Spleen (tissue), 11 donors: Measurements from ENCODE around the gene ZFYVE27. TPM values are rescaled to one million over a fixed set of nuclear protein-coding genes. Genes with fewer than 3 reads are reported as not detected.
"Not testable (repeated sequence)": the region's sequence is repeated elsewhere in the genome, so short reads cannot be mapped to it uniquely, and the experiment has no call there.

Source experiments
- DNase-seq: peaks from one replicate; pipeline ENCODE4 v3.0.0-alpha.2; 2020
- H3K27ac ChIP-seq, 8 donors: fragments of 200-600 bp; sonication (generic) in 7 of 8; 1 replicate in 4 of 8; 2 replicates in 4 of 8; pipeline versions ENCODE4 v1.5.0 to v1.8.0; 2016 to 2021; ENCODE audit warnings: inconsistent platforms in 4 of 8, mild to moderate bottlenecking in 4 of 8, moderate library complexity in 1 of 8
- H3K27me3 ChIP-seq, 7 donors: fragments of 200-600 bp; sonication (generic) in 6 of 7; replicated peaks in 1 of 7; 1 replicate in 4 of 7; 2 replicates in 3 of 7; pipeline versions ENCODE4 v1.5.0 to v1.8.0; 2016 to 2021; ENCODE audit warnings: inconsistent platforms in 3 of 7, mild to moderate bottlenecking in 1 of 7
- H3K36me3 ChIP-seq, 6 donors: fragments of 200-600 bp; sonication (generic) in 5 of 6; 1 replicate in 4 of 6; 2 replicates in 2 of 6; pipeline versions ENCODE4 v1.5.0 to v1.8.0; 2016 to 2021; ENCODE audit warnings: inconsistent platforms in 2 of 6
- H3K4me1 ChIP-seq, 6 donors: fragments of 200-600 bp; sonication (generic) in 5 of 6; 1 replicate in 3 of 6; 2 replicates in 3 of 6; pipeline versions ENCODE4 v1.5.0 to v1.8.0; 2016 to 2021; ENCODE audit warnings: inconsistent platforms in 3 of 6
- H3K4me3 ChIP-seq, 8 donors: fragments of 200-600 bp; sonication (generic) in 7 of 8; 1 replicate in 4 of 8; 2 replicates in 4 of 8; pipeline versions ENCODE4 v1.5.0 to v1.8.0; 2016 to 2021; ENCODE audit warnings: inconsistent platforms in 4 of 8, mild to moderate bottlenecking in 4 of 8, moderate library complexity in 2 of 8
- H3K9me3 ChIP-seq, 8 donors: fragments of 200-600 bp; sonication (generic) in 7 of 8; 1 replicate in 4 of 8; 2 replicates in 4 of 8; pipeline versions ENCODE4 v1.5.0 to v1.8.0; 2016 to 2021; ENCODE audit warnings: inconsistent platforms in 4 of 8
- POLR2A ChIP-seq, 3 donors: fragments of 450-650 bp; IDR thresholded peaks; one replicate each; pipeline ENCODE4 v1.5.1; 2017; ENCODE audit warnings: antibody characterized with exemption in 3 of 3, mild to moderate bottlenecking in 1 of 3
- POLR2AphosphoS5 ChIP-seq, 3 donors: sonication (generic); formaldehyde crosslinking; IDR thresholded peaks; one replicate each; pipeline ENCODE4 v1.5.1; 2017; ENCODE audit warnings: antibody characterized with exemption in 3 of 3
- WGBS, 5 donors: extraction: QIAGEN DNeasy Blood & Tissue Kit in 3 of 5; methylation state at CpG; one replicate each; pipeline versions ENCODE4 v1.1.5 to v1.1.7; 2013 to 2018; 5-methylcytosine and 5-hydroxymethylcytosine counted together
- intact Hi-C: fragments of 100-400 bp; cut with DNase I; formaldehyde crosslinking; loops from one replicate; pipeline ENCODE4 v1.15.0; 2023; ENCODE audit warnings: low total_unique reads
- polyA plus RNA-seq, 3 donors: library from polyadenylated mRNA; stranded (reverse); fragments of 200-250 nt; gene quantifications; one replicate each; pipeline ENCODE4 v1.2.1, GENCODE V29; 2013
- total RNA-seq, 7 donors: library from RNA; depleted of rRNA in 3 of 7; stranded (reverse); fragments of >200 nt in 3 of 7; fragmentation: NEBNext Ultra II Directional in 4 of 7; extraction: Animal tissue kit (Norgen Biotek cat#: 25700) in 4 of 7; gene quantifications; one replicate each; pipeline versions ENCODE4 v1.1.0 to v1.2.1, GENCODE V29; 2016 to 2021
- TF ChIP-seq, protein P1 (sequence below), 11 experiments: fragments of 200-600 bp in 7 of 11; fragments of 450-650 bp in 4 of 11; sonication (generic) in 4 of 11; IDR thresholded peaks in 8 of 11; conservative IDR thresholded peaks in 3 of 11; 1 replicate in 7 of 11; 2 replicates in 4 of 11; pipeline versions ENCODE4 v1.4.0 to v1.8.0; 2016 to 2021; ENCODE audit warnings: antibody characterized with exemption in 11 of 11, inconsistent platforms in 4 of 11, mild to moderate bottlenecking in 1 of 11
- donor health status: healthy with polysubstance abuse.
- donor health status: DM: no; HTN: no; CAD: no; lungs with moderate emphysema.
- donor health status: DM: no; HTN: no; CAD: no.
- donor health status: Bipolar disorder and iron deficiency.
- donor health status: healthy.
- donor health status: DM: no; HTN: no; CAD: no.
- donor health status: DM: yes; HTN: yes; CAD: no.

Gene ZFYVE27
- total and polyA plus RNA-seq, 10 donors: 16.8 to 42.2 (median 31.7) TPM

DNA sequence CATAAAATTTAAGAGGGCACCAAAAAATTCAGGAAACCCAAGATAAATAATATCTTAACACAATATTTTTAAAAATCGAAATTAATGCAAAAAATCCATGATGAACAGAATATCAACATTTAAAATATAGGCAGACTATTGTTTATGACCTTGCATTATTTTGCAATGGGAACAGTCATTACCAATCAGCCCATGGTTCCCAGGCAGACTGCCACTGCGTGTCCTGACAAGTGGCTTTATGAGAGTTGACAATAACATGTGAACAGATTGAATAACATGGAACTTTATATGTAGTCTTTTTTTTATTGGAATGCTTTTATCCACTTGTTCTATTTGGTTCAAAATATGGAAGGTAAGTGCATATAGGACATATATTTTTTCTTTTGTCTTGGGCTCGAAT is 46.8 kb upstream of the ZFYVE27 start:
- Histone ChIP-seq H3K27me3 (no peaks in the 10 kb centered on the region), H3K36me3 (no peaks in the 10 kb centered on the region), H3K4me1 (peaks cover 11 to 42% (median 33%) of the 10 kb centered on the region in 6 donors), H3K9me3 (peaks cover 0 to 4% (median 0%) of the 10 kb centered on the region in 8 donors), H3K4me3 (no peak overlapping the region), H3K27ac (peak overlapping the region in 3 of 8 donors; percentile 89 to 92 (median 90))
- WGBS, 5 donors: 82 to 96% (median 91%) methylated on average over 3 of the region's 3 CpGs
- TF ChIP-seq, protein P1, sequence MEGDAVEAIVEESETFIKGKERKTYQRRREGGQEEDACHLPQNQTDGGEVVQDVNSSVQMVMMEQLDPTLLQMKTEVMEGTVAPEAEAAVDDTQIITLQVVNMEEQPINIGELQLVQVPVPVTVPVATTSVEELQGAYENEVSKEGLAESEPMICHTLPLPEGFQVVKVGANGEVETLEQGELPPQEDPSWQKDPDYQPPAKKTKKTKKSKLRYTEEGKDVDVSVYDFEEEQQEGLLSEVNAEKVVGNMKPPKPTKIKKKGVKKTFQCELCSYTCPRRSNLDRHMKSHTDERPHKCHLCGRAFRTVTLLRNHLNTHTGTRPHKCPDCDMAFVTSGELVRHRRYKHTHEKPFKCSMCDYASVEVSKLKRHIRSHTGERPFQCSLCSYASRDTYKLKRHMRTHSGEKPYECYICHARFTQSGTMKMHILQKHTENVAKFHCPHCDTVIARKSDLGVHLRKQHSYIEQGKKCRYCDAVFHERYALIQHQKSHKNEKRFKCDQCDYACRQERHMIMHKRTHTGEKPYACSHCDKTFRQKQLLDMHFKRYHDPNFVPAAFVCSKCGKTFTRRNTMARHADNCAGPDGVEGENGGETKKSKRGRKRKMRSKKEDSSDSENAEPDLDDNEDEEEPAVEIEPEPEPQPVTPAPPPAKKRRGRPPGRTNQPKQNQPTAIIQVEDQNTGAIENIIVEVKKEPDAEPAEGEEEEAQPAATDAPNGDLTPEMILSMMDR (IDR thresholded peaks at IDR 0.05 in 8 of 11, conservative IDR thresholded peaks at IDR 0.05 in 3 of 11): no peak
- no peak for TF ChIP-seq POLR2A (IDR thresholded peaks at IDR 0.05)
- TF ChIP-seq POLR2AphosphoS5 (IDR thresholded peaks at IDR 0.05): no peak
- DNase-seq: peak; percentile 15
- intact Hi-C loops: no loop called here

DNA sequence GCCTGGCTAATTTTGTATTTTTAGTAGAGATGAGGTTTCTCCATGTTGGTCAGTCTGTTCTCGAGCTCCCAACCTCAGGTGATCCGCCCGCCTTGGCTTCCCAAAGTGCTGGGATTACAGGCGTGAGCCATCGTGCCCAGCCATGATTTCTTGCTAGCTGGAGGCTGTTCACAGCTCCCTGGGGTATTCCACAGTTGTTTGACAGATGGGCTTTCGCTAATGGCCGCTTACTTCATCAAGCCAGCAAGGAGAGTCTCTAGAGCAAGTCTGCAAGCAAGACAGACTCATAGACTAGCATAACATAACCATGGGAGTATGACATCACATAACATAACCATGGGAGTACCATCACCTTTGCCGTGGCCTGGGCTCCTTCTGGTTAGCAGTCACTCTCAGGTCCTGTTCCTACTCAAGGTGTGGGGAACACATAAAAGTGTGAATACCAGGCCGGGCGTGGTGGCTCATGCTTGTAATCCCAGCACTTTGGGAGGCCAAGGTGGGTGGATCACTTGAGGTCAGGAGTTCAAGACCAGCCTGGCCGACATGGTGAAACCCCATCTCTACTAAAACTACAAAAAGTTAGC is 38.8 kb upstream of the ZFYVE27 start:
- H3K27me3 ChIP-seq, H3K27ac ChIP-seq, H3K9me3 ChIP-seq, H3K36me3 ChIP-seq, H3K4me3 ChIP-seq, DNase-seq, H3K4me1 ChIP-seq, intact Hi-C loops: not testable (repeated sequence)
- WGBS, 5 donors: 84 to 91% (median 88%) methylated on average over 11 of the region's 11 CpGs

DNA sequence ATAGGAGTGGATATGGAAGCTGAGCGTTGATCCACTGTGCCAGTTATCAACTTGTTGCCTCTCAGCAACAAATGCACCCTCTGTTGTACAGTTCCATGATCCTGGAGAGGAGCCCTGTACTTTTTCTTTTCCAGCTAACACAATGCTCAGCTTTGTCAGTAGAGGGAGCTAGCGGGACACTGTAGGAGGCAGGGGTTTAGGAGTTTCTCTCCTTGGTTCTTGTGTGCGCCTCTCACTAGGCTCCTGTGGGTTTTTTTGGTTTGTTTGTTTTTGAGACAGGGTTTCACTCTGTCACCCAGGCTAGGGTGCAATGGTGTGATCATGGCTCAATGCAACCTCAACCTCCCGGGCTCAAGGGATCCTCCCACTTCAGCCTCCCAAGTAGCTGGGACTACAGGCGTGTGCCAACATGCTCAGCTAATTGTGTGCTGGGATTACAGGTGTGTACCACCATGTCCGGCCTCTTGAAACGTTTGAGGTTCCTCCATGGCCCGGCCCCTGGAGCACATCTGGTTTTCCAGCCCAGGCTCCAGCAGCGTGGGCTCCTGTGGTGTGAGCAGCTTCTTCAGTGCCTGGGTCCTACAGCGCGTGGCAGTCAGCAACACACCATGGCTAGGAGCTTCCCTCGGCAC is 35.4 kb upstream of the ZFYVE27 start:
- Histone ChIP-seq H3K4me3 (no peak overlapping the region), H3K27ac (no peak overlapping the region), H3K4me1 (peaks cover 0 to 9% (median 4%) of the 10 kb centered on the region in 6 donors), H3K9me3 (no peaks in the 10 kb centered on the region), H3K27me3 (no peaks in the 10 kb centered on the region), H3K36me3 (no peaks in the 10 kb centered on the region)
- intact Hi-C loops: loop anchor here (5.0 kb wide), 1 partner anchor 36 kb away; the partner anchor contains the start of gene ZFYVE27
- TF ChIP-seq, protein P1 (IDR thresholded peaks at IDR 0.05 in 8 of 11, conservative IDR thresholded peaks at IDR 0.05 in 3 of 11): peak; percentile 43 to 79 (median 73)
- no peak for TF ChIP-seq POLR2AphosphoS5 (IDR thresholded peaks at IDR 0.05)
- DNase-seq: no peak
- 47 to 58% (median 53%) methylated on average over 10 to 12 of the region's 12 CpGs for WGBS, 5 donors

DNA sequence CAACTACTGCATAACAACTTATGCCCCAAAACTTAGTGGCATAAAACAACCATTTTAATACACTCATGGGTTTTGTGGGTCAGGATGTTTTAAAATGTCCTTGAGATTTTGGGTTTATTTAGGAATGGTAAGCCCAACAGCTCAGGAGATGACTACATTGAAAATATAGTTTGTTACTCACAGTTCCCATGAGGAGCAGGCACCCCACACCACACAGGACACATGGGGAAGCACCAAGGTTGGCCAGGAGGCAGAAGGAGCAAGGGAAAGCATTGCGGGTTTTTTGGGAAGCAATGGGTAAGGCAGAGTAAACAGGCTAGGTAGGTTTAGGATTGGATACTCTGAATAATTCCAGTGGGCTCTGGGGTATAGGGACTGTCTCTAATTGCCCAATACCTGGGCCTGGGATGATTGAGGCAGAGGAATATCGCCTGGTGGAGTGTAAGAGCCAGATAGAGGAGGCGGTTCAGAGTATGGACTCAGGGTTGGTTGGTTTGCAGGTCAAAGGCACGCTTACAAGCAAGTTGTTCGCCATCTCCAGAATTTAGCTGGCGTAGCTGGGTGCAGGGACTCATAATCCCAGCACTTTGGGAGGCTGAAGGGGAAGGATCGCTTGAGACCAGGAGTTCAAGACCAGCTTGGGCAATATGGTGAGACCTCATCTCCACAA is 33.4 kb upstream of the ZFYVE27 start:
- peak; percentile 6 for DNase-seq
- no peak overlapping the region for H3K4me3 ChIP-seq
- H3K36me3 ChIP-seq: no peaks in the 10 kb centered on the region
- peaks cover 0 to 9% (median 4%) of the 10 kb centered on the region in 6 donors for H3K4me1 ChIP-seq
- intact Hi-C loops: loop anchor here (5.0 kb wide), 1 partner anchor 34 kb away; the partner anchor contains the start of gene ZFYVE27
- H3K27ac ChIP-seq: no peak overlapping the region
- H3K9me3 ChIP-seq: no peaks in the 10 kb centered on the region
- peaks cover 0 to 10% (median 0%) of the 10 kb centered on the region in 7 donors for H3K27me3 ChIP-seq
- TF ChIP-seq POLR2A (IDR thresholded peaks at IDR 0.05) (no peak), POLR2AphosphoS5 (IDR thresholded peaks at IDR 0.05) (no peak)
- TF ChIP-seq, protein P1 (IDR thresholded peaks at IDR 0.05 in 8 of 11, conservative IDR thresholded peaks at IDR 0.05 in 3 of 11): no peak
- 81 to 97% (median 91%) methylated on average over 7 of the region's 7 CpGs for WGBS, 5 donors
